Femur (tissue), 1 donor: ENCODE data around the gene DDX1.
"Not testable (repeated sequence)": the region's sequence is repeated elsewhere in the genome, so short reads cannot be mapped to it uniquely, and the experiment has no call there.

ENCODE experiments used
- DNase-seq: peaks from one replicate; pipeline ENCODE4 v3.0.0-alpha.2; 2017

DDX1 gene

GRCh38 chr2:15616850-15617777, 25.4 kb downstream of the DDX1 start:
- no peak for DNase-seq

- no peak for DNase-seq
Observed at GRCh38 chr2:15617778-15618448, 26.2 kb downstream of the DDX1 start.

- DNase-seq = no peak
Observed at GRCh38 chr2:15618449-15618855, 26.8 kb downstream of the DDX1 start.

GRCh38 chr2:15619076-15619475, 27.4 kb downstream of the DDX1 start:
- no peak for DNase-seq

- DNase-seq = no peak
Observed at GRCh38 chr2:15619510-15619909, 27.8 kb downstream of the DDX1 start.

GRCh38 chr2:15619938-15620337, 28.3 kb downstream of the DDX1 start:
- no peak for DNase-seq

- no peak for DNase-seq
Observed at GRCh38 chr2:15620340-15620739, 28.7 kb downstream of the DDX1 start.

- DNase-seq = no peak
Observed at GRCh38 chr2:15620857-15621471, 29.3 kb downstream of the DDX1 start.

GRCh38 chr2:15621472-15621870, 29.8 kb downstream of the DDX1 start:
- DNase-seq = not testable (repeated sequence)

GRCh38 chr2:15622214-15622613, 30.5 kb downstream of the DDX1 start:
- DNase-seq = no peak

GRCh38 chr2:15622614-15623480, 31.2 kb downstream of the DDX1 start:
- no peak for DNase-seq

GRCh38 chr2:15623481-15623796, 31.8 kb downstream of the DDX1 start:
- no peak for DNase-seq

GRCh38 chr2:15623898-15624541, 32.4 kb downstream of the DDX1 start:
- DNase-seq = no peak

- DNase-seq = no peak
Observed at GRCh38 chr2:15624903-15625302, 33.2 kb downstream of the DDX1 start.

GRCh38 chr2:15625344-15626036, 33.8 kb downstream of the DDX1 start:
- DNase-seq = no peak

- no peak for DNase-seq
Observed at GRCh38 chr2:15626126-15626525, 34.5 kb downstream of the DDX1 start.

GRCh38 chr2:15626967-15627366, 35.3 kb downstream of the DDX1 start:
- no peak for DNase-seq

GRCh38 chr2:15627817-15628684, 36.4 kb downstream of the DDX1 start:
- DNase-seq = no peak

- DNase-seq = no peak
Observed at GRCh38 chr2:15628899-15629855, 37.5 kb downstream of the DDX1 start.
